Fibroblast of pulmonary artery (primary cell): ENCODE measurements around the gene EXOC6B.

Source experiments
- DNase-seq: peaks from one replicate; pipeline ENCODE4 v3.0.0-alpha.2; 2010; ENCODE audit warnings: low read depth
- H3K4me3 ChIP-seq: replicated peaks from 2 replicates; pipeline ENCODE4 v1.5.1; 2011; ENCODE audit warnings: low read depth, mild to moderate bottlenecking, control low read depth, low read length, moderate library complexity
- CTCF ChIP-seq: IDR thresholded peaks from 2 replicates; pipeline ENCODE4 v1.5.1; 2011; ENCODE audit warnings: mild to moderate bottlenecking, control low read depth, low read length, inconsistent platforms; ENCODE audit errors: missing control alignments

Gene EXOC6B

GRCh38 chr2:72825257-72826155, at the start of gene EXOC6B:
EXOC6B (minus strand) TSS chr2:72826033.
- H3K4me3 ChIP-seq = peak within 1 kb of the TSS; percentile 82
- TF ChIP-seq CTCF = no peak
- peak; percentile 92 for DNase-seq

GRCh38 chr2:72871880-72872279, 46.0 kb upstream of the EXOC6B start:
- TF ChIP-seq CTCF = no peak
- DNase-seq = no peak
- H3K4me3 ChIP-seq = no peak overlapping the region

- DNase-seq = no peak
- H3K4me3 ChIP-seq = no peak overlapping the region
- no peak for TF ChIP-seq CTCF
These were observed 45.2 kb upstream of the EXOC6B start for GRCh38 chr2:72871060-72871459.

GRCh38 chr2:72864500-72864899, 38.7 kb upstream of the EXOC6B start:
- no peak for TF ChIP-seq CTCF
- peak; percentile 60 for DNase-seq
- H3K4me3 ChIP-seq = no peak overlapping the region

- no peak overlapping the region for H3K4me3 ChIP-seq
- DNase-seq = no peak
These were observed 37.2 kb upstream of the EXOC6B start for GRCh38 chr2:72863046-72863445.

GRCh38 chr2:72862239-72862988, 36.6 kb upstream of the EXOC6B start:
- H3K4me3 ChIP-seq = peak overlapping the region; percentile 27
- peak; percentile 93 for DNase-seq
- peak; percentile 100 for TF ChIP-seq CTCF

More at GRCh38 chr2:72863046-72863445, 37.2 kb upstream of the EXOC6B start:
- TF ChIP-seq CTCF = no peak
